IMR-90 (cell line): ENCODE data around the gene ZNF614. TPM values are rescaled to one million over a fixed set of nuclear protein-coding genes. Genes with fewer than 3 reads are reported as not detected.

Experiments
- ATAC-seq: fragments of 200-7000 bp; cut with Tn5 transposase; 2 replicates; pipeline ENCODE4 v1.9.1; 2020; ENCODE audit warnings: low read depth, mild to moderate bottlenecking, moderate library complexity
- BruUV-seq: library from RNA; stranded (reverse); fragments of 400-500 nt; replicated peaks from 2 replicates; lab custom pipeline; 2021; lab: Mats Ljungman, UMichigan
- CTCF ChIA-PET: fragments of 300-600 bp; formaldehyde crosslinking; extraction: SDS; loops from one replicate; lab custom pipeline; 2021; ENCODE audit warnings: antibody characterized with exemption; lab: Yijun Ruan, JAX
- POLR2A ChIA-PET: fragments of 300-600 bp; sonication (Branson Sonifier 250); formaldehyde crosslinking; loops from one replicate; lab custom pipeline; 2022; ENCODE audit warnings: antibody characterized with exemption; ENCODE audit not compliant: unreplicated experiment; lab: Charles Lee
- DNase-seq: peaks from one replicate; pipeline ENCODE4 v3.0.0; 2013
- H2AFZ ChIP-seq: replicated peaks from 2 replicates; pipeline ENCODE3; 2013; ENCODE audit warnings: low read length, mild to moderate bottlenecking; ENCODE audit not compliant: poor library complexity
- H2AK5ac ChIP-seq: 2 replicates; pipeline ENCODE4 v1.6.1; 2013; ENCODE audit warnings: low read depth, low read length, inconsistent platforms
- H2AK9ac ChIP-seq: replicated peaks from 2 replicates; pipeline ENCODE3; 2013; ENCODE audit warnings: mild to moderate bottlenecking, low read depth, low read length, moderate library complexity; ENCODE audit not compliant: poor library complexity
- H2BK120ac ChIP-seq: 2 replicates; pipeline ENCODE4 v1.6.1; 2013; ENCODE audit warnings: low read depth, low read length, inconsistent platforms
- H2BK15ac ChIP-seq: 3 replicates; pipeline ENCODE4 v1.6.1; 2013; ENCODE audit warnings: low read depth, low read length, inconsistent platforms
- H2BK20ac ChIP-seq: 2 replicates; pipeline ENCODE4 v1.6.1; 2013; ENCODE audit warnings: low read depth, mild to moderate bottlenecking, inconsistent platforms, low read length, moderate library complexity
- H2BK5ac ChIP-seq: 2 replicates; pipeline ENCODE4 v1.6.1; 2013; ENCODE audit warnings: mild to moderate bottlenecking, low read depth, low read length, inconsistent platforms; ENCODE audit not compliant: poor library complexity, severe bottlenecking
- H3K14ac ChIP-seq: replicated peaks from 2 replicates; pipeline ENCODE4 v1.6.1; 2013; ENCODE audit warnings: low read depth, low read length, inconsistent platforms
- H3K18ac ChIP-seq: 2 replicates; pipeline ENCODE4 v1.6.1; 2013; ENCODE audit warnings: low read depth, low read length, control low read depth
- H3K23ac ChIP-seq: 2 replicates; pipeline ENCODE4 v1.6.1; 2013; ENCODE audit warnings: low read depth, low read length, inconsistent platforms
- H3K27ac ChIP-seq: 2 replicates; pipeline ENCODE4 v1.5.1; 2013; ENCODE audit warnings: mild to moderate bottlenecking, control low read depth, low read length; ENCODE audit not compliant: insufficient read depth
- H3K27me3 ChIP-seq: 2 replicates; pipeline ENCODE4 v1.6.1; 2013; ENCODE audit warnings: low read length; ENCODE audit not compliant: control insufficient read depth, insufficient read depth
- H3K36me3 ChIP-seq: 2 replicates; pipeline ENCODE4 v1.6.1; 2013; ENCODE audit warnings: low read length, mixed read lengths; ENCODE audit not compliant: control insufficient read depth, insufficient read depth
- H3K4ac ChIP-seq: 2 replicates; pipeline ENCODE4 v1.6.1; 2013; ENCODE audit warnings: low read depth, low read length, inconsistent platforms
- H3K4me1 ChIP-seq: 2 replicates; pipeline ENCODE4 v1.6.1; 2013; ENCODE audit warnings: low read length, mixed read lengths; ENCODE audit not compliant: control insufficient read depth, insufficient read depth
- H3K4me2 ChIP-seq: 2 replicates; pipeline ENCODE4 v1.6.1; 2013; ENCODE audit warnings: low read depth, mild to moderate bottlenecking, control low read depth, low read length, moderate library complexity
- H3K4me3 ChIP-seq: 2 replicates; pipeline ENCODE4 v1.5.1; 2013; ENCODE audit warnings: low read depth, mild to moderate bottlenecking, control low read depth, low read length, moderate library complexity; ENCODE audit not compliant: insufficient read depth
- H3K56ac ChIP-seq: 2 replicates; pipeline ENCODE4 v1.6.1; 2013; ENCODE audit warnings: low read length, inconsistent platforms; ENCODE audit not compliant: insufficient read depth; ENCODE audit errors: extremely low read depth
- H3K79me1 ChIP-seq, 2 experiments: 2 replicates each; pipeline ENCODE4 v1.6.1; 2013; ENCODE audit warnings: low read length in 2 of 2, inconsistent platforms in 1 of 2, low read depth in 1 of 2
- H3K9ac ChIP-seq: 2 replicates; pipeline ENCODE4 v1.6.1; 2013; ENCODE audit warnings: low read depth, low read length, control low read depth
- H3K9me1 ChIP-seq: 2 replicates; pipeline ENCODE4 v1.6.1; 2013; ENCODE audit warnings: low read length, inconsistent platforms; ENCODE audit not compliant: insufficient read depth
- H3K9me3 ChIP-seq: 2 replicates; pipeline ENCODE4 v1.6.1; 2013; ENCODE audit warnings: low read length; ENCODE audit not compliant: control insufficient read depth, insufficient read depth
- H4K20me1 ChIP-seq: 2 replicates; pipeline ENCODE4 v1.6.1; 2013; ENCODE audit warnings: low read length, inconsistent platforms; ENCODE audit not compliant: insufficient read depth
- H4K5ac ChIP-seq: 2 replicates; pipeline ENCODE4 v1.6.1; 2013; ENCODE audit warnings: mild to moderate bottlenecking, low read depth, low read length, control low read depth
- H4K8ac ChIP-seq, 2 experiments: 2 replicates each; pipeline ENCODE4 v1.6.1; 2013; ENCODE audit warnings: low read depth in 2 of 2, low read length in 2 of 2, control low read depth in 1 of 2, inconsistent platforms in 1 of 2
- H4K91ac ChIP-seq: 2 replicates; pipeline ENCODE4 v1.6.1; 2013; ENCODE audit warnings: low read depth, low read length, inconsistent platforms; ENCODE audit not compliant: insufficient read depth
- MXI1 ChIP-seq: IDR thresholded peaks from 2 replicates; pipeline ENCODE4 v1.6.1; 2012; ENCODE audit warnings: low read depth, mild to moderate bottlenecking, low read length, moderate library complexity, borderline replicate concordance
- POLR2A ChIP-seq: IDR thresholded peaks from 2 replicates; pipeline ENCODE4 v1.6.1; 2012; ENCODE audit warnings: mild to moderate bottlenecking, low read depth, low read length
- USF2 ChIP-seq: fragments of 150-350 bp; IDR thresholded peaks from 2 replicates; pipeline ENCODE4 v1.6.1; 2017; ENCODE audit warnings: mild to moderate bottlenecking, antibody characterized with exemption, low read length, low read depth
- WGBS, 2 experiments: methylation state at CpG; one replicate each; pipeline versions ENCODE4 v1.1.5 to v1.1.7; 2013; ENCODE audit warnings: missing lambda C conversion rate in 2 of 2; ENCODE audit not compliant: insufficient read length in 1 of 2; ENCODE audit errors: extremely low coverage in 2 of 2; 5-methylcytosine and 5-hydroxymethylcytosine counted together
- dilution Hi-C: fragments of 300-500 bp; cut with HindIII; formaldehyde crosslinking; loops from one replicate; pipeline ENCODE4 v1.14.3; 2018; ENCODE audit warnings: low sequenced_read_pairs; ENCODE audit not compliant: unreplicated experiment
- in situ Hi-C: fragments of 300-500 bp; cut with MboI; formaldehyde crosslinking; loops from 3 replicates; pipeline ENCODE4 v1.14.3; 2019; ENCODE audit warnings: low sequenced_read_pairs, inconsistent platforms, mixed read lengths
- intact Hi-C: fragments of 100-400 bp; cut with micrococcal nuclease; formaldehyde crosslinking; loops from 2 replicates; pipeline ENCODE4 v1.10.0; 2022
- polyA plus RNA-seq, 3 experiments: library from polyadenylated mRNA; depleted of rRNA; stranded (reverse); fragments of >200 nt; gene quantifications; 2 replicates each; pipeline ENCODE4 v1.2.3, GENCODE V29; 2012; ENCODE audit warnings: low replicate concordance in 1 of 3
- total RNA-seq: library from RNA; depleted of rRNA; stranded (reverse); fragments of >200 nt; gene quantifications from 2 replicates; pipeline ENCODE4 v1.2.3, GENCODE V29; 2012

Gene ZNF614
- total and polyA plus RNA-seq, 2 of the 4 experiments (the other 2 are of a cell fraction) = 3.4 to 12.4 TPM

GRCh38 chr19:51993422-51993821 is 34.8 kb downstream of the ZNF614 start:
- H4K20me1 ChIP-seq = no peaks in the 10 kb centered on the region
- H3K56ac ChIP-seq = no peak overlapping the region
- H3K14ac ChIP-seq = no peak overlapping the region
- H3K27ac ChIP-seq = no peak overlapping the region
- H3K9me1 ChIP-seq = no peaks in the 10 kb centered on the region
- no peak overlapping the region for H2AK9ac ChIP-seq
- H3K4ac ChIP-seq = no peak overlapping the region
- intact Hi-C loops = no loop called here
- ATAC-seq (no peak), DNase-seq (no peak)
- H3K9ac ChIP-seq = no peak overlapping the region
- no peak overlapping the region for H3K4me2 ChIP-seq
- H3K23ac ChIP-seq = no peak overlapping the region
- no TSS peak for BruUV-seq
- H2AFZ ChIP-seq = no peak overlapping the region
- no peaks in the 10 kb centered on the region for H3K4me1 ChIP-seq
- no peaks in the 10 kb centered on the region; a peak in 1 of 4 replicates for H3K79me1 ChIP-seq
- H3K4me3 ChIP-seq = no peak overlapping the region
- no peak overlapping the region for H2BK15ac ChIP-seq
- ChIA-PET POLR2A (no interaction called here), CTCF (no interaction called here)
- peaks cover 29% of the 10 kb centered on the region for H3K36me3 ChIP-seq
- H4K91ac ChIP-seq = no peak overlapping the region
- H3K9me3 ChIP-seq = peaks cover 62% of the 10 kb centered on the region
- no peaks in the 10 kb centered on the region for H3K27me3 ChIP-seq
- dilution Hi-C loops = no loop called here
- TF ChIP-seq MXI1 (no peak), USF2 (no peak), POLR2A (no peak)
- H2BK20ac ChIP-seq = no peak overlapping the region
- H2BK120ac ChIP-seq = no peak overlapping the region
- no peak overlapping the region for H2BK5ac ChIP-seq
- no peak overlapping the region for H2AK5ac ChIP-seq
- WGBS, 2 experiments = 100% methylated on average over 1 of the region's 10 CpGs; no CpG with 5 or more reads in 1 of the 2 experiments
- H3K18ac ChIP-seq = no peak overlapping the region
- no peak overlapping the region for H4K8ac ChIP-seq
- no peak overlapping the region for H4K5ac ChIP-seq
- in situ Hi-C loops = no loop called here
